ENCODE data around the gene TARS1. TPM values are rescaled to one million over a fixed set of nuclear protein-coding genes. Genes with fewer than 3 reads are reported as not detected.
"Not testable (repeated sequence)": the region's sequence is repeated elsewhere in the genome, so short reads cannot be mapped to it uniquely, and the experiment has no call there.

The TARS1 gene
- total and polyA plus RNA-seq, 8 donors = 25.5 to 158 (median 82.5) TPM

GRCh38 chr5:33430983-33431382, 9.8 kb upstream of the TARS1 start:
- 42 to 60% (median 49%) methylated on average over 1 of the region's 1 CpG for WGBS, 5 donors
- TF ChIP-seq POLR2A (IDR thresholded peaks at IDR 0.05) (no peak), POLR2AphosphoS5 (IDR thresholded peaks at IDR 0.05) (no peak), EP300 (IDR thresholded peaks at IDR 0.05) (no peak), CTCF (IDR thresholded peaks at IDR 0.05) (no peak)
- DNase-seq = no peak

GRCh38 chr5:33432656-33433055, 8.1 kb upstream of the TARS1 start:
- H3K27me3 ChIP-seq = peaks cover 0 to 9% (median 0%) of the 10 kb centered on the region in 3 donors
- DNase-seq = no peak
- H3K36me3 ChIP-seq = no peaks in the 10 kb centered on the region
- H3K4me1 ChIP-seq = peaks cover 0 to 7% (median 3%) of the 10 kb centered on the region in 4 donors
- no peak overlapping the region for H3K4me3 ChIP-seq
- intact Hi-C loops (cut with DNase I; ENCODE audit: low total_unique reads) = no loop called here
- no peak for TF ChIP-seq POLR2AphosphoS5 (IDR thresholded peaks at IDR 0.05)
- no peak for TF ChIP-seq EP300 (IDR thresholded peaks at IDR 0.05)
- no peak for TF ChIP-seq POLR2A (IDR thresholded peaks at IDR 0.05)
- no peak for TF ChIP-seq CTCF (IDR thresholded peaks at IDR 0.05)
- WGBS, 5 donors = 37 to 60% (median 45%) methylated on average over 1 of the region's 1 CpG
- H3K27ac ChIP-seq = no peak overlapping the region
- H3K9me3 ChIP-seq = no peaks in the 10 kb centered on the region

More at GRCh38 chr5:33430983-33431382, 9.8 kb upstream of the TARS1 start:
- intact Hi-C loops (cut with DNase I; ENCODE audit: low total_unique reads) = no loop called here
- H3K4me1 ChIP-seq = peaks cover 0 to 5% (median 3%) of the 10 kb centered on the region in 4 donors
- H3K36me3 ChIP-seq = no peaks in the 10 kb centered on the region
- H3K27me3 ChIP-seq = peaks cover 0 to 11% (median 0%) of the 10 kb centered on the region in 3 donors
- H3K27ac ChIP-seq = no peak overlapping the region
- H3K4me3 ChIP-seq = no peak overlapping the region
- H3K9me3 ChIP-seq = no peaks in the 10 kb centered on the region

DNA sequence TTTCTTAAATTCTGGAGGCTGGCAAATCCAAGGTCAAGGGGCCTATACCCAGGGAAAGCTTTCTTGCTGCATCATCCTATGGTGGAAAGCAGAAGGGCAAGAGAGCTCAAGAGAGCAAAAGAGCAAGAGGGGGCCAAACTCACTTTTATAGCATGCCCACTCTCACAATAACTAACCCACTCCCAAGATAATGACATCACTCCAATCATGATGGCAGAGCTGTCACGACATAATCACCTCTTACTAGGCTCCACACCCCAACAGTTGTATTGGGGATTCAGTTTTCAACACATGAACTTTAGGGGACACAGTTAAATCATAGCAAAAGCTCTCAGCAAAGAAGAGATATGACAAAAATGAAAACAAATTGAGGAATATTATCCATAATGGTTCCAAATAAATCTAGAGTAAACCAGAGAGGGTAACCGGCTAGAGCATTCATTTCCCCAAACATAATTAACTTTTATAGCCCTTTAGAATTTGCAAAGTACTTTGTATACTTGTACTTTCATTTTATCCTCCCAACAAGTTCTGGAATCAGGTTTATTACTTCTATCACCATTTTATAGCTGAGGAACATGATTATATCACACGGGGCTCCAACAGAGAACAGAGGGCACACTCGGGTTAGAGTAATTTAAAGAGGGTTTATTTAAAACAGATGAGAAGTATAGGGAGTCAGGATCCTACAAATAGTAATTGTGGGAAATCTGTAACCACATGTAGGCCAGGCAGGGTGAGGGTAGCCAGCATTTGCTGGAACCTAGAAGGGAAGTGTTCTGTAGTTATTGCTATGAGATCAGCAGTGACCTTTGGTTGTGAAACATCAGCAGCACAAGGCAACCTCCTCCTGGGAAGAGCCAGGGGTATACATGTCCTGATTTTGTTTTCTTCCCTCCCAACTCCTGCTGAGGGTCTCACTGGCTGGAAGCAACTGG, 7.2 kb upstream of the TARS1 start:
- intact Hi-C loops (cut with DNase I; ENCODE audit: low total_unique reads) = no loop called here
- DNase-seq = no peak
- Histone ChIP-seq H3K27me3 (no peaks in the 10 kb centered on the region), H3K4me3 (no peak overlapping the region), H3K4me1 (peaks cover 0 to 11% (median 3%) of the 10 kb centered on the region in 4 donors), H3K36me3 (no peaks in the 10 kb centered on the region), H3K9me3 (no peaks in the 10 kb centered on the region), H3K27ac (no peak overlapping the region)
- no peak for TF ChIP-seq CTCF (IDR thresholded peaks at IDR 0.05)
- no peak for TF ChIP-seq POLR2AphosphoS5 (IDR thresholded peaks at IDR 0.05)
- TF ChIP-seq POLR2A (IDR thresholded peaks at IDR 0.05) = no peak
- TF ChIP-seq EP300 (IDR thresholded peaks at IDR 0.05) = no peak
- WGBS, 5 donors = 68 to 87% (median 83%) methylated on average over 4 of the region's 4 CpGs

DNA sequence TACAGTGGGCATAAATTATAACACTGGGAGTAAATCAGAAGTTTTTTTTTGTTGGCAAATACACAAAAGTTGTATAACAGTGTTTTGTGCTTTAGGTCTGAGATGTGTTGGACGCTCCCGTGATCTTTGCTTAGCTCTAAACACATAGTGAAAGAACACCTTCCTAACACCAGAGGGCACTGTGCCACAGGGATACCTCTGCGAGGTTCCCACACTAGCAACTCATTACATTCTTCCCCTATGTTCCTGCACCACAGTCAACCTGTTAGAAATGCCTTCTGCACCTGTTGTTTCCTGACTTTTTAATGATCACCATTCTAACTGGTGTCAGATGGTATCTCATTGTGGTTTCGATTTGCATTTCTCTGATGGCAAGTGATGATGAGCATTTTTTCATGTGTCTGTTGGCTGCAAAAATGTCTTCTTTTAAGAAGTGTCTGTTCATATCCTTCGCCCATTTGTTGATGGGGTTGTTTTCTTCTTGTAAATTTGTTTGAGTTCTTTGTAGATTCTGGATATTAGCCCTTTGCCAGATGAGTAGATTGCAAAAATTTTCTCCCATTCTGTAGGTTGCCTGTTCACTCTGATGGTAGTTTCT, 4.8 kb upstream of the TARS1 start:
- H3K27me3 ChIP-seq; H3K27ac ChIP-seq; H3K4me3 ChIP-seq; H3K9me3 ChIP-seq; intact Hi-C loops (cut with DNase I; ENCODE audit: low total_unique reads); H3K36me3 ChIP-seq: not testable (repeated sequence)
- WGBS, 5 donors = 22 to 27% (median 26%) methylated on average over 5 of the region's 5 CpGs
- DNase-seq = peak; percentile 77 to 90
- TF ChIP-seq CTCF (IDR thresholded peaks at IDR 0.05) = peak in 5 of 7 experiments; percentile 37 to 66 (median 57)
- H3K4me1 ChIP-seq = peaks cover 5 to 26% (median 16%) of the 10 kb centered on the region in 4 donors

All from stomach (tissue), 9 donors.